ENCODE results near the gene ITLN1. TPM values are rescaled to one million over a fixed set of nuclear protein-coding genes. Genes with fewer than 3 reads are reported as not detected.

Gene ITLN1
- polyA plus RNA-seq, 1 donor from 2014 or later, result not detected

DNA sequence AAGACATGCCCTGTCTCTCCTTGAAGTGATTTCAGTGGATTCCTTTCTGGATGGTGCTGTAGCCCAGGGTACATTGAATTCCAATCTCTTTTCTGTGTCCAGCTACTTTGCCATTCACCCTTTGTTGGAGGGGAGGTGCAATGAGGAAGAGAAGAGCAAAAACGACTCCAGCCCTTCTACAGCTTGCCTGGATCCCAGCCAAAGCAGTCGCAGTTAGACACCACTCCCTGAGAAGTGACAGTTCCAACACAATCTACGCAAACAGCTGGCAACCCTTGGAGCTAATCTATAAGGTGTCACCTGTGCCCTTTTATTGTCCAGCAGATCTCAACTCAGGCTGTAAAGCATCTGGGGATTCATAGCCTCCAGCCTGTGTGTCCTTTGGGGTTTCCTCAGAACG is 26.9 kb downstream of the ITLN1 start:
- Histone ChIP-seq H3K9me3 (ENCODE audit: low read length) (no peaks in the 10 kb centered on the region), H3K27ac (ENCODE audit: low read length) (no peak overlapping the region), H3K79me2 (replicated peaks; ENCODE audit: insufficient read depth, low read length) (no peaks in the 10 kb centered on the region), H4K20me1 (ENCODE audit: insufficient read depth) (no peaks in the 10 kb centered on the region), H3K36me3 (ENCODE audit: insufficient read depth, low read length) (no peaks in the 10 kb centered on the region), H3F3A (ENCODE audit: insufficient read depth, low read length, poor library complexity, severe bottlenecking) (no peaks in the 10 kb centered on the region), H3K4me3 (ENCODE audit: low read length) (no peak overlapping the region), H2AFZ (ENCODE audit: low read depth, low read length) (no peak overlapping the region), H3K9me2 (ENCODE audit: insufficient read depth, low read length) (no peaks in the 10 kb centered on the region), H3K9ac (ENCODE audit: low read length) (no peak overlapping the region), H3K4me2 (ENCODE audit: low read length) (no peak overlapping the region), H3K27me3 (ENCODE audit: insufficient read depth, low read depth, low read length) (no peaks in the 10 kb centered on the region)
- TF ChIP-seq SMC3 (conservative IDR thresholded peaks at IDR 0.05; ENCODE audit: poor library complexity) (no peak), RAD21 (conservative IDR thresholded peaks at IDR 0.05) (no peak), TAF1 (IDR thresholded peaks at IDR 0.05; ENCODE audit: low read depth) (no peak), POLR2AphosphoS5 (IDR thresholded peaks at IDR 0.05) (no peak), EZH2 (IDR thresholded peaks at IDR 0.05; ENCODE audit: borderline replicate concordance, insufficient read depth, low read length, poor library complexity, severe bottlenecking) (no peak), MXI1 (conservative IDR thresholded peaks at IDR 0.05; ENCODE audit: poor library complexity, severe bottlenecking) (no peak), EP300 (conservative IDR thresholded peaks at IDR 0.05; ENCODE audit: poor library complexity, severe bottlenecking) (no peak)
- TF ChIP-seq, protein P1, sequence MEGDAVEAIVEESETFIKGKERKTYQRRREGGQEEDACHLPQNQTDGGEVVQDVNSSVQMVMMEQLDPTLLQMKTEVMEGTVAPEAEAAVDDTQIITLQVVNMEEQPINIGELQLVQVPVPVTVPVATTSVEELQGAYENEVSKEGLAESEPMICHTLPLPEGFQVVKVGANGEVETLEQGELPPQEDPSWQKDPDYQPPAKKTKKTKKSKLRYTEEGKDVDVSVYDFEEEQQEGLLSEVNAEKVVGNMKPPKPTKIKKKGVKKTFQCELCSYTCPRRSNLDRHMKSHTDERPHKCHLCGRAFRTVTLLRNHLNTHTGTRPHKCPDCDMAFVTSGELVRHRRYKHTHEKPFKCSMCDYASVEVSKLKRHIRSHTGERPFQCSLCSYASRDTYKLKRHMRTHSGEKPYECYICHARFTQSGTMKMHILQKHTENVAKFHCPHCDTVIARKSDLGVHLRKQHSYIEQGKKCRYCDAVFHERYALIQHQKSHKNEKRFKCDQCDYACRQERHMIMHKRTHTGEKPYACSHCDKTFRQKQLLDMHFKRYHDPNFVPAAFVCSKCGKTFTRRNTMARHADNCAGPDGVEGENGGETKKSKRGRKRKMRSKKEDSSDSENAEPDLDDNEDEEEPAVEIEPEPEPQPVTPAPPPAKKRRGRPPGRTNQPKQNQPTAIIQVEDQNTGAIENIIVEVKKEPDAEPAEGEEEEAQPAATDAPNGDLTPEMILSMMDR (IDR thresholded peaks at IDR 0.05; ENCODE audit: poor library complexity, severe bottlenecking), result no peak
- TF ChIP-seq, protein P2, sequence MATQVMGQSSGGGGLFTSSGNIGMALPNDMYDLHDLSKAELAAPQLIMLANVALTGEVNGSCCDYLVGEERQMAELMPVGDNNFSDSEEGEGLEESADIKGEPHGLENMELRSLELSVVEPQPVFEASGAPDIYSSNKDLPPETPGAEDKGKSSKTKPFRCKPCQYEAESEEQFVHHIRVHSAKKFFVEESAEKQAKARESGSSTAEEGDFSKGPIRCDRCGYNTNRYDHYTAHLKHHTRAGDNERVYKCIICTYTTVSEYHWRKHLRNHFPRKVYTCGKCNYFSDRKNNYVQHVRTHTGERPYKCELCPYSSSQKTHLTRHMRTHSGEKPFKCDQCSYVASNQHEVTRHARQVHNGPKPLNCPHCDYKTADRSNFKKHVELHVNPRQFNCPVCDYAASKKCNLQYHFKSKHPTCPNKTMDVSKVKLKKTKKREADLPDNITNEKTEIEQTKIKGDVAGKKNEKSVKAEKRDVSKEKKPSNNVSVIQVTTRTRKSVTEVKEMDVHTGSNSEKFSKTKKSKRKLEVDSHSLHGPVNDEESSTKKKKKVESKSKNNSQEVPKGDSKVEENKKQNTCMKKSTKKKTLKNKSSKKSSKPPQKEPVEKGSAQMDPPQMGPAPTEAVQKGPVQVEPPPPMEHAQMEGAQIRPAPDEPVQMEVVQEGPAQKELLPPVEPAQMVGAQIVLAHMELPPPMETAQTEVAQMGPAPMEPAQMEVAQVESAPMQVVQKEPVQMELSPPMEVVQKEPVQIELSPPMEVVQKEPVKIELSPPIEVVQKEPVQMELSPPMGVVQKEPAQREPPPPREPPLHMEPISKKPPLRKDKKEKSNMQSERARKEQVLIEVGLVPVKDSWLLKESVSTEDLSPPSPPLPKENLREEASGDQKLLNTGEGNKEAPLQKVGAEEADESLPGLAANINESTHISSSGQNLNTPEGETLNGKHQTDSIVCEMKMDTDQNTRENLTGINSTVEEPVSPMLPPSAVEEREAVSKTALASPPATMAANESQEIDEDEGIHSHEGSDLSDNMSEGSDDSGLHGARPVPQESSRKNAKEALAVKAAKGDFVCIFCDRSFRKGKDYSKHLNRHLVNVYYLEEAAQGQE (IDR thresholded peaks at IDR 0.05; ENCODE audit: borderline replicate concordance), result no peak

DNA sequence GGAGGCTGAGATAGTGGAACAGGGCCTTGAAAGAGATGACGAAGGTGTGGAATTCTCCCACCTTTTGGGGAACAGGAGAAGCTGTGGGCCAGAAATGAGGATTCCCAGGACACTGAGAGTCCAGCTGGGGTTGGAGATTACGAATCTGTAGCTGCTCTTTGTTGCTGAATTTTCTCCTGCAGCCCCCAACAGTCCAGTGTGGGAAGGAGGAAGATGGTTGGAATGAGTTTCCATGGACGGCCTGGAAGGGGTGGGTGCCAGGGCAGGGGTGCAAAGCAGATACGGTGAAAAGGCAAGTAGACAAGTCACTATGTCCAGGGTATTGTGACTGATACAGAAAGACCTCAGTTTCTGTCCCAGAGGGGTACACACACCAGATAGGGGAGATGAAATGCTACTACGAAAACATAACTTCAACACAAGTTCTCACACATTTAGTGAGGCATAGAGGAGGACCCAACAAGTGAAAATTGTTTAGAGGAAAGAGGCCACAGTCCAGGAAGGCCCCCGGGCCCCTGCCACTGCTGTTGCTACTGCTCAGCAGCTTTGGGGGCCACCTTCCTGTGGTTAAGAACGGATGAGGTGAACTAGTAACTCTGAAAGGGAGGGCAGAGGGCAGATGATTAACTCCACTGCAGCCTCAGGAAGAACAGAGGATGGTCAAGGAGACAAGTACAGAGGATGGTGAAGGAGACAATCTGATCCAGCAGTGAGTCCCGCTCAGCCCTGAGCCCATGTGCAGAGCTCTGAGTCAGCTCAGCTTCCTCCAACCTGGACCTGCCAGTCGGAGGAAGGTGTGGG is 29.6 kb downstream of the ITLN1 start:
- TF ChIP-seq EP300 (conservative IDR thresholded peaks at IDR 0.05; ENCODE audit: poor library complexity, severe bottlenecking) (no peak), POLR2AphosphoS5 (IDR thresholded peaks at IDR 0.05) (no peak), EZH2 (IDR thresholded peaks at IDR 0.05; ENCODE audit: borderline replicate concordance, insufficient read depth, low read length, poor library complexity, severe bottlenecking) (no peak), TAF1 (IDR thresholded peaks at IDR 0.05; ENCODE audit: low read depth) (no peak), MXI1 (conservative IDR thresholded peaks at IDR 0.05; ENCODE audit: poor library complexity, severe bottlenecking) (no peak), RAD21 (conservative IDR thresholded peaks at IDR 0.05) (no peak), SMC3 (conservative IDR thresholded peaks at IDR 0.05; ENCODE audit: poor library complexity) (no peak)
- TF ChIP-seq, protein P2 (IDR thresholded peaks at IDR 0.05; ENCODE audit: borderline replicate concordance), result no peak
- TF ChIP-seq, protein P1 (IDR thresholded peaks at IDR 0.05; ENCODE audit: poor library complexity, severe bottlenecking), result no peak
- Histone ChIP-seq H3K27ac (ENCODE audit: low read length) (no peak overlapping the region), H3K9ac (ENCODE audit: low read length) (no peak overlapping the region), H4K20me1 (ENCODE audit: insufficient read depth) (no peaks in the 10 kb centered on the region), H3K4me3 (ENCODE audit: low read length) (no peak overlapping the region), H3K9me3 (ENCODE audit: low read length) (no peaks in the 10 kb centered on the region), H3K27me3 (ENCODE audit: insufficient read depth, low read depth, low read length) (no peaks in the 10 kb centered on the region), H3K4me2 (ENCODE audit: low read length) (no peak overlapping the region), H2AFZ (ENCODE audit: low read depth, low read length) (no peak overlapping the region), H3K36me3 (ENCODE audit: insufficient read depth, low read length) (no peaks in the 10 kb centered on the region), H3K79me2 (replicated peaks; ENCODE audit: insufficient read depth, low read length) (no peaks in the 10 kb centered on the region), H3F3A (ENCODE audit: insufficient read depth, low read length, poor library complexity, severe bottlenecking) (no peaks in the 10 kb centered on the region), H3K9me2 (ENCODE audit: insufficient read depth, low read length) (no peaks in the 10 kb centered on the region)
